ENCODE measurements around the gene PCYT2.

The PCYT2 gene

GRCh38 chr17:81895400-81895799 is 15.8 kb downstream of the PCYT2 start:
- DNase-seq (ENCODE audit: extremely low read depth, insufficient read length), result no peak
- no peak for TF ChIP-seq CTCF (IDR thresholded peaks at IDR 0.05; ENCODE audit: insufficient read depth, low read length, poor library complexity, severe bottlenecking)
- Histone ChIP-seq H3K4me3 (replicated peaks; ENCODE audit: low read depth, low read length) (no peak overlapping the region), H3K27me3 (replicated peaks; ENCODE audit: control insufficient read depth, insufficient read depth, low read length) (no peaks in the 10 kb centered on the region), H3K36me3 (ENCODE audit: control insufficient read depth, insufficient read depth, low read length) (peaks cover 10% of the 10 kb centered on the region)

GRCh38 chr17:81891303-81891552 is 20.0 kb downstream of the PCYT2 start:
- peak overlapping the region; percentile 96 for H3K4me3 ChIP-seq (replicated peaks; ENCODE audit: low read depth, low read length)
- TF ChIP-seq CTCF (IDR thresholded peaks at IDR 0.05; ENCODE audit: insufficient read depth, low read length, poor library complexity, severe bottlenecking), result no peak
- DNase-seq (ENCODE audit: extremely low read depth, insufficient read length), result no peak
- H3K27me3 ChIP-seq (replicated peaks; ENCODE audit: control insufficient read depth, insufficient read depth, low read length), result no peaks in the 10 kb centered on the region
- H3K36me3 ChIP-seq (ENCODE audit: control insufficient read depth, insufficient read depth, low read length), result peaks cover 31% of the 10 kb centered on the region

- H3K4me3 ChIP-seq (replicated peaks; ENCODE audit: low read depth, low read length), result peak overlapping the region; percentile 96
- H3K36me3 ChIP-seq (ENCODE audit: control insufficient read depth, insufficient read depth, low read length), result peaks cover 36% of the 10 kb centered on the region
- DNase-seq (ENCODE audit: extremely low read depth, insufficient read length), result no peak
- no peak for TF ChIP-seq CTCF (IDR thresholded peaks at IDR 0.05; ENCODE audit: insufficient read depth, low read length, poor library complexity, severe bottlenecking)
- no peaks in the 10 kb centered on the region for H3K27me3 ChIP-seq (replicated peaks; ENCODE audit: control insufficient read depth, insufficient read depth, low read length)
These were observed 20.5 kb downstream of the PCYT2 start for GRCh38 chr17:81890447-81891302.

- Histone ChIP-seq H3K27me3 (replicated peaks; ENCODE audit: control insufficient read depth, insufficient read depth, low read length) (no peaks in the 10 kb centered on the region), H3K36me3 (ENCODE audit: control insufficient read depth, insufficient read depth, low read length) (peaks cover 45% of the 10 kb centered on the region), H3K4me3 (replicated peaks; ENCODE audit: low read depth, low read length) (peak overlapping the region; percentile 96)
- no peak for TF ChIP-seq CTCF (IDR thresholded peaks at IDR 0.05; ENCODE audit: insufficient read depth, low read length, poor library complexity, severe bottlenecking)
- DNase-seq (ENCODE audit: extremely low read depth, insufficient read length), result no peak
These were observed 21.6 kb downstream of the PCYT2 start for GRCh38 chr17:81889602-81890001.

GRCh38 chr17:81888988-81889595 is 22.1 kb downstream of the PCYT2 start:
- Histone ChIP-seq H3K36me3 (ENCODE audit: control insufficient read depth, insufficient read depth, low read length) (peaks cover 45% of the 10 kb centered on the region), H3K4me3 (replicated peaks; ENCODE audit: low read depth, low read length) (no peak overlapping the region), H3K27me3 (replicated peaks; ENCODE audit: control insufficient read depth, insufficient read depth, low read length) (no peaks in the 10 kb centered on the region)
- TF ChIP-seq CTCF (IDR thresholded peaks at IDR 0.05; ENCODE audit: insufficient read depth, low read length, poor library complexity, severe bottlenecking), result no peak
- DNase-seq (ENCODE audit: extremely low read depth, insufficient read length), result no peak

All from GM06990 (cell line).